OCI-LY7 (cell line): Measurements from ENCODE around the gene KPTN. TPM values are rescaled to one million over a fixed set of nuclear protein-coding genes. Genes with fewer than 3 reads are reported as not detected.

Experiments used
- BruUV-seq: library from RNA; stranded (reverse); fragments of 400-500 nt; replicated peaks from 2 replicates; lab custom pipeline; 2021; lab: Mats Ljungman, UMichigan
- CTCF ChIA-PET: fragments of 300-600 bp; sonication (Branson Sonifier 250); formaldehyde crosslinking; loops from one replicate; lab custom pipeline; 2022; ENCODE audit warnings: antibody characterized with exemption; ENCODE audit not compliant: unreplicated experiment; lab: Charles Lee
- POLR2A ChIA-PET: fragments of 300-600 bp; sonication (Branson Sonifier 250); formaldehyde crosslinking; loops from one replicate; lab custom pipeline; 2022; ENCODE audit warnings: antibody characterized with exemption; lab: Charles Lee
- DNase-seq: peaks from one replicate; pipeline ENCODE4 v3.0.0-alpha.2; 2015; ENCODE audit warnings: low spot score
- H2AFZ ChIP-seq: fragments of 200-600 bp; sonication (generic), shearing (Covaris generic); 2 replicates; pipeline ENCODE4 v1.6.1; 2014; ENCODE audit warnings: mild to moderate bottlenecking, antibody characterized with exemption, low read length, moderate library complexity
- H3K27ac ChIP-seq: fragments of 200-600 bp; sonication (generic); 2 replicates; pipeline ENCODE4 v1.5.1; 2014; ENCODE audit warnings: mixed run types, low read depth, mild to moderate bottlenecking, moderate library complexity, low read length, inconsistent platforms; ENCODE audit not compliant: poor library complexity, severe bottlenecking
- H3K36me3 ChIP-seq: fragments of 200-600 bp; sonication (generic); 2 replicates; pipeline ENCODE4 v1.6.1; 2014; ENCODE audit warnings: mild to moderate bottlenecking, antibody characterized with exemption, low read length, moderate library complexity, mixed read lengths; ENCODE audit not compliant: insufficient read depth
- H3K4me1 ChIP-seq: fragments of 200-600 bp; sonication (generic); 2 replicates; pipeline ENCODE4 v1.5.1; 2014; ENCODE audit warnings: mild to moderate bottlenecking, low read length; ENCODE audit not compliant: insufficient read depth, poor library complexity, severe bottlenecking
- H3K4me2 ChIP-seq: fragments of 200-600 bp; sonication (generic); 2 replicates; pipeline ENCODE4 v1.6.1; 2014; ENCODE audit warnings: mild to moderate bottlenecking, low read length
- H3K4me3 ChIP-seq: fragments of 200-600 bp; sonication (generic); 2 replicates; pipeline ENCODE4 v1.5.1; 2014; ENCODE audit warnings: mild to moderate bottlenecking, low read depth, low read length; ENCODE audit not compliant: poor library complexity, severe bottlenecking
- H3K79me2 ChIP-seq: fragments of 200-600 bp; sonication (generic); 2 replicates; pipeline ENCODE4 v1.6.1; 2016; ENCODE audit warnings: low read depth, mild to moderate bottlenecking, low read length, moderate library complexity, mixed read lengths; ENCODE audit not compliant: insufficient read depth
- H3K9me2 ChIP-seq: fragments of 200-600 bp; sonication (generic); 2 replicates; pipeline ENCODE4 v1.6.1; 2016; ENCODE audit warnings: mild to moderate bottlenecking, low read length, mixed read lengths; ENCODE audit not compliant: insufficient read depth
- H3K9me3 ChIP-seq: fragments of 200-600 bp; sonication (generic); 2 replicates; pipeline ENCODE4 v1.6.1; 2014; ENCODE audit warnings: mild to moderate bottlenecking, mixed run types, low read length, mixed read lengths
- H4K20me1 ChIP-seq: fragments of 200-600 bp; sonication (generic); 2 replicates; pipeline ENCODE4 v1.6.1; 2014; ENCODE audit warnings: mild to moderate bottlenecking, antibody characterized with exemption, low read length, moderate library complexity, mixed read lengths; ENCODE audit not compliant: insufficient read depth
- EZH2phosphoT487 ChIP-seq: fragments of 200-600 bp; sonication (generic); IDR thresholded peaks from 2 replicates; pipeline ENCODE4 v1.6.1; 2018; ENCODE audit warnings: low read depth, borderline replicate concordance, mild to moderate bottlenecking, mixed run types, antibody characterized with exemption, low read length, moderate library complexity, mixed read lengths
- intact Hi-C: fragments of 100-400 bp; cut with micrococcal nuclease; formaldehyde crosslinking; loops from one replicate; pipeline ENCODE4 v1.10.0; 2022; ENCODE audit not compliant: unreplicated experiment
- total RNA-seq, 2 experiments: library from RNA; depleted of rRNA in 1 of 2; stranded (reverse); fragments of >200 nt in 1 of 2; shearing (Covaris generic) in 1 of 2; gene quantifications; 2 replicates each; pipeline ENCODE4 v1.2.3, GENCODE V29; 2014 to 2022
- TF ChIP-seq, protein P1 (sequence below): fragments of 200-600 bp; sonication (generic); conservative IDR thresholded peaks from 2 replicates; pipeline ENCODE4 v1.5.1; 2014; ENCODE audit warnings: mild to moderate bottlenecking, antibody characterized with exemption, low read length, moderate library complexity, mixed read lengths

Gene KPTN
- total RNA-seq, 2 experiments from 2014 or later = 13.6 to 14.0 TPM

GRCh38 chr19:47470447-47471195, 13.4 kb downstream of the KPTN start:
- POLR2A ChIA-PET = no interaction called here
- intact Hi-C loops = no loop called here
- CTCF ChIA-PET = no interaction called here

DNA sequence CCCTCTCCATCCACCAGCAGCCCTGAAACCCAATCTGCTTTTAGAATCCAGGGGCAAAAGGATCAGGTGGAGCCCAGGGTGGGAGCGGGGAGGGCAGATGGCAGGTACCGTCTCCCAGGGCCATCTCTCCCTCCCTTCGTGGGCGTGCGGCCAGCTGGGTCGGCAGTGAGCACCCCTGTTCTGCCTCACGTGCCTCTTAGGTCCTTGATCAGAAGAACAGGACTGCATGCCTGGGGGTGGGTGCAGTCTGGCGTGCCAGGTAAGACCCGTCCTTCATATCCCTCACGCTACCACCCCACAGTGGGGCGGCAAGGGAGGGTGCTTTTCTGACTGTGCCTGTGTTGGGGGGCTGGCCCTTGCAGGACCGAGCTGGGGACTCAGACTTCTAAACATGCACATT, 14.3 kb downstream of the KPTN start:
- Histone ChIP-seq H3K9me2 (no peaks in the 10 kb centered on the region), H3K4me1 (peaks cover 5% of the 10 kb centered on the region), H2AFZ (no peak overlapping the region), H3K79me2 (no peaks in the 10 kb centered on the region), H3K36me3 (no peaks in the 10 kb centered on the region), H3K9me3 (no peaks in the 10 kb centered on the region), H3K4me2 (no peak overlapping the region), H3K27ac (no peak overlapping the region), H4K20me1 (no peaks in the 10 kb centered on the region), H3K4me3 (no peak overlapping the region)
- BruUV-seq = no TSS peak
- intact Hi-C loops = no loop called here
- POLR2A ChIA-PET = no interaction called here
- CTCF ChIA-PET = no interaction called here
- no peak for DNase-seq
- TF ChIP-seq, protein P1, sequence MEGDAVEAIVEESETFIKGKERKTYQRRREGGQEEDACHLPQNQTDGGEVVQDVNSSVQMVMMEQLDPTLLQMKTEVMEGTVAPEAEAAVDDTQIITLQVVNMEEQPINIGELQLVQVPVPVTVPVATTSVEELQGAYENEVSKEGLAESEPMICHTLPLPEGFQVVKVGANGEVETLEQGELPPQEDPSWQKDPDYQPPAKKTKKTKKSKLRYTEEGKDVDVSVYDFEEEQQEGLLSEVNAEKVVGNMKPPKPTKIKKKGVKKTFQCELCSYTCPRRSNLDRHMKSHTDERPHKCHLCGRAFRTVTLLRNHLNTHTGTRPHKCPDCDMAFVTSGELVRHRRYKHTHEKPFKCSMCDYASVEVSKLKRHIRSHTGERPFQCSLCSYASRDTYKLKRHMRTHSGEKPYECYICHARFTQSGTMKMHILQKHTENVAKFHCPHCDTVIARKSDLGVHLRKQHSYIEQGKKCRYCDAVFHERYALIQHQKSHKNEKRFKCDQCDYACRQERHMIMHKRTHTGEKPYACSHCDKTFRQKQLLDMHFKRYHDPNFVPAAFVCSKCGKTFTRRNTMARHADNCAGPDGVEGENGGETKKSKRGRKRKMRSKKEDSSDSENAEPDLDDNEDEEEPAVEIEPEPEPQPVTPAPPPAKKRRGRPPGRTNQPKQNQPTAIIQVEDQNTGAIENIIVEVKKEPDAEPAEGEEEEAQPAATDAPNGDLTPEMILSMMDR = no peak
- no peak for TF ChIP-seq EZH2phosphoT487

More at GRCh38 chr19:47470447-47471195, 13.4 kb downstream of the KPTN start:
- Histone ChIP-seq H3K36me3 (no peaks in the 10 kb centered on the region), H2AFZ (no peak overlapping the region), H4K20me1 (no peaks in the 10 kb centered on the region), H3K9me2 (no peaks in the 10 kb centered on the region), H3K9me3 (no peaks in the 10 kb centered on the region), H3K4me1 (no peaks in the 10 kb centered on the region), H3K27ac (no peak overlapping the region), H3K79me2 (no peaks in the 10 kb centered on the region), H3K4me2 (no peak overlapping the region), H3K4me3 (no peak overlapping the region)
- no TSS peak for BruUV-seq
- no peak for DNase-seq
- no peak for TF ChIP-seq EZH2phosphoT487
- TF ChIP-seq, protein P1 = no peak

- Histone ChIP-seq H3K4me1 (peaks cover 8% of the 10 kb centered on the region), H2AFZ (no peak overlapping the region), H4K20me1 (no peaks in the 10 kb centered on the region), H3K4me2 (no peak overlapping the region), H3K79me2 (no peaks in the 10 kb centered on the region), H3K36me3 (no peaks in the 10 kb centered on the region), H3K4me3 (no peak overlapping the region), H3K9me3 (no peaks in the 10 kb centered on the region), H3K9me2 (no peaks in the 10 kb centered on the region), H3K27ac (no peak overlapping the region)
- intact Hi-C loops = no loop called here
- TF ChIP-seq, protein P1 = no peak
- no peak for TF ChIP-seq EZH2phosphoT487
- no peak for DNase-seq
- ChIA-PET CTCF (no interaction called here), POLR2A (no interaction called here)
- no TSS peak for BruUV-seq
Observed at GRCh38 chr19:47469363-47469700, 14.7 kb downstream of the KPTN start.
